OCI-LY7 (cell line): ENCODE data around the gene IFT80.

Source experiments
- CTCF ChIP-seq: fragments of 200-600 bp; sonication (generic); conservative IDR thresholded peaks from 2 replicates; pipeline ENCODE4 v1.5.1; 2014; ENCODE audit warnings: mild to moderate bottlenecking, antibody characterized with exemption, low read length, moderate library complexity, mixed read lengths
- EZH2phosphoT487 ChIP-seq: fragments of 200-600 bp; sonication (generic); IDR thresholded peaks from 2 replicates; pipeline ENCODE4 v1.6.1; 2018; ENCODE audit warnings: low read depth, borderline replicate concordance, mild to moderate bottlenecking, mixed run types, antibody characterized with exemption, low read length, moderate library complexity, mixed read lengths

GRCh38 chr3:160369784-160370183, 29.2 kb downstream of the IFT80 start:
- TF ChIP-seq CTCF = no peak
- no peak for TF ChIP-seq EZH2phosphoT487
